ENCODE data around the gene SH2D4B.

SH2D4B gene

GRCh38 chr10:80589726-80590373 lies 52.1 kb downstream of the SH2D4B start:
- no peak for DNase-seq (ENCODE audit: low read depth)

- DNase-seq (ENCODE audit: low read depth) = no peak
Observed at GRCh38 chr10:80590585-80591125, 53.0 kb downstream of the SH2D4B start.

DNA sequence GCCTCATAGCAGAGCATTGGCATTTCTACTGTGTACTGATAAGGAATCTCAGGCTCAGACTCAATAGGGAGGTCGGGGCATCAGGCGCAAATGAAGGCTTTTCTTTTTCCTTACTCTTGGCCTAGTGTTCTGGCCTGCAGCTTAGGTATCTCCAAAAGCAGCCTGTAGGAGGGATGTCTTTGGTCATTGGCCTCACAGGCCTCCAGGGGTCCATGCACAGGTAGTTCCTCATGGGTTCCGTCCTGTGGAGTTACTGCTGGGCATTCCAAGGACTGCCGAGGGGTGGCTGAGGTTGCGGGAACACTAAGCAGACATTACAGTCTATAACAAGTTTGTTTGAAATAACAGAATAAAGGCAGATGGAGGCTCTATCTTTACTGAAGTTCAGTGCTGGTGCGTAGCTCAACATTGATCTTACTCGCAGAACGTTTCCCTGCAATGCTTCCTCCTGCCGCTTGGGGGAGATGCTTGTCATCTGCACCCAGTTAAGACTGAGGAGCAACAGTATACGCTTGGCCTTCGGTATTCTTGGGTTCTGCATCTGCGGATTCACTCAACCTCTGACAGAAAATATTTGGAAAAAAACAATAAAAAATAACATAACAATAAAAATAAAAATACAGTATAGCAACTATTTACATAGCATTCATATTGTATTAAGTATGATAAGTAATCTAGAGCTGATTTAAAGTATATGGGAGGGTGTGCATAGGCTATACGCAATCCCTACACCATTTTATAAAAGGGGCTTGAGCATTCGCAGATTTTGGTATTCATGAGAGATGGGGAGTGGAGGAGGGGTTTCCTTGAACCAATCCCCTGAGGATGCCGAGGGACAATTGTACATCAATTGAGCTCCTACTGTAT lies 58.9 kb downstream of the SH2D4B start:
- no peak for DNase-seq (ENCODE audit: low read depth)

- DNase-seq (ENCODE audit: low read depth) = no peak
Observed at GRCh38 chr10:80598084-80598798, 60.5 kb downstream of the SH2D4B start.

DNA sequence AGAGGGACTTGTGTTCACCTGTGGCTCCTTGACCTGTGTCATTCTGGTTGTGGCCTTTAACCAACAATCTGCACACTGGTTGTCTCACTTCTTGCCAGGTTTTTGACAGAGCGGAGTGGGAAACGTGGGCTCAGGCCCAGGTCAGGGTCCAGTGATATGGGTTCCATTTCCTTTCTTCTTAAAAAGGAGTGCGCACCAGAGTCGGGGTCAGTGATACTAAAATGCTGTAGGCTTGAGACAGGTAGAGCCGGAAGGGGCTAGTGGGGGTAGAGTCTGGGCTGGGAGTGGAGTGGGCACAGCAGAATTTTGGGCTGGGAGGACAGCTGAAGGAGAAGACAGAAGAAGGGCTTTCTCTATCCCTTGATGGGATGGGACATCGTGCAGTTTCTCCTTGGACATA lies 61.2 kb downstream of the SH2D4B start:
- DNase-seq (ENCODE audit: low read depth) = no peak

- DNase-seq (ENCODE audit: low read depth) = no peak
Observed at GRCh38 chr10:80599424-80599847, 61.7 kb downstream of the SH2D4B start.

DNA sequence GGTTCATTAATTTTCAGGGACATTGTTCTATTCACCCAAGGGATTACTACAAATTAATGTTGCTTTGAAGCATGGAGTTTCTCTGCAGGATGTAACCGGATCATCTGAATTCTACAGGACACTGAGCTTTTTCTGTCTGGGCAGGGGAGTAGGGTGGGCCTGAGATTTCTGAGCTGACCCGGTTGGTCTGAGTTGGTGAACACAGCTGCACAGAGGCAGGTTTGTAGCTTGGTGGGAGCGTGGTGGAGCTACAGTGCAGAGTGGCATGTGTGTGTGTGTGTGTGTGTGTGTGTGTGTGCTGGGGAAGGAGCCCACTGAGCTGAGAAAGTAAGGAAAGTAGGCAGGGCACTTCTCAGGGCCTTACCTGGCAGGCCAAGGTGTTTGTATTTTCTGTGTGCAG lies 62.6 kb downstream of the SH2D4B start:
- no peak for DNase-seq (ENCODE audit: low read depth)

- no peak for DNase-seq (ENCODE audit: low read depth)
Observed at GRCh38 chr10:80602881-80603280, 65.2 kb downstream of the SH2D4B start.

GRCh38 chr10:80603516-80603915 lies 65.8 kb downstream of the SH2D4B start:
- DNase-seq (ENCODE audit: low read depth) = no peak

DNA sequence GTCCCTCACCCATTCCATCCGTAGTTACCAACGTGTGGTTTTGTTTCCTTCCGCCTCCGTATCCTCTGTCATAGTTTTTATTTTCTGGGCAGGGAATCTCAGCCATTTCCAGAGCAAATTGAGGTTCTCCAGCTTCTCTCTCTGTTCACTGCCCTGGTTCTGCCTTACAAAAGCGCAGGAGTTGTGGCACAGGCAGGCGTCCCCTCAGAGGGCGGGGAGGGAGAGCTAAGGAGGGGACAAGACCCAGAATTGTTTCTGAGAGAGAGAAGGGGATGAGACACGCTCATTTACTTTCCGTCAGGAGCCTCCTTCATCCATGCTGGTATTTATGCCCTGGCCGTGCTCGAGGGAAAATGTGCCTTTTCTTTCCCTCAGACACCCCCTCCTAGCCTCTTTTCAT lies 71.0 kb downstream of the SH2D4B start:
- DNase-seq (ENCODE audit: low read depth) = no peak

DNA sequence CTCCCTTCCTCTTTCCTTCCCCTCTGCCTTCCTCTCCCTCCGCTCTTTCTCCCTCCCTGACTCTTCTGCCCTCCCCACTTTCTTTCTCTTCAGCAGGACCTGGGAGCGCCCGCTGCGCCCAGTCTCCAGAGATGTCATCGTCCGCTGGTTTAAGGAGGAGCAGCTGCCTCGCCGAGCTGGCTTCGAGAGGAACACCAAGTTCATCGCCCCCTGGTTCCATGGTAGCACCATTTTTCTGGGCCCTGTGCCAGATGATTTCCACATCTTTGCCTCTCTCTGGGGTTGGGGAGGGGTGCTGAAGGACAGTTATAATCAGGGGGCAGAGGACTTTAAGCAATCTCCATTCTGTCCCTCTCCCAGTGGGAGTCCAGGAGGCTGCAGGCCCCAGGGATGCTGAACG lies 71.6 kb downstream of the SH2D4B start:
- no peak for DNase-seq (ENCODE audit: low read depth)

GRCh38 chr10:80611481-80612185 lies 73.9 kb downstream of the SH2D4B start:
- DNase-seq (ENCODE audit: low read depth) = no peak

DNA sequence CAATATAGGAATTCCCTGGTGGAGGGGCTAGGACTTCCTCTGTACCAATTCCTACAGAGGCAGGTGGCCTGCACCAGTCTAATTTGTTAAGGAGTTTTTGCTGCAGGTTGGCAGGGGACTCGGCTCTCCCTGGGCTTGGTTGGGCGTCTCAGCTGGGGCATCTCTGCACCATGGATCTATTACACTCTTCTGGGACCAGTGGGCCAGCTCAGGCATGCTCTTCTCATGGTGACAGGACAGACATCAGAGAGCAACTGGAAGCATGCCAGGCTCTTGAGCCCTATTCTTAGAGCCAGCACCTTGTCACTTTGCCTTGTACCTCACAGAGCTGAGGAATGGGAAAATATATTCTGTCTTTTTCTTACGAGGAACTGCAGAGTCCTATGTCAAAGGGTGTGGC lies 74.6 kb downstream of the SH2D4B start:
- DNase-seq (ENCODE audit: low read depth) = no peak

DNA sequence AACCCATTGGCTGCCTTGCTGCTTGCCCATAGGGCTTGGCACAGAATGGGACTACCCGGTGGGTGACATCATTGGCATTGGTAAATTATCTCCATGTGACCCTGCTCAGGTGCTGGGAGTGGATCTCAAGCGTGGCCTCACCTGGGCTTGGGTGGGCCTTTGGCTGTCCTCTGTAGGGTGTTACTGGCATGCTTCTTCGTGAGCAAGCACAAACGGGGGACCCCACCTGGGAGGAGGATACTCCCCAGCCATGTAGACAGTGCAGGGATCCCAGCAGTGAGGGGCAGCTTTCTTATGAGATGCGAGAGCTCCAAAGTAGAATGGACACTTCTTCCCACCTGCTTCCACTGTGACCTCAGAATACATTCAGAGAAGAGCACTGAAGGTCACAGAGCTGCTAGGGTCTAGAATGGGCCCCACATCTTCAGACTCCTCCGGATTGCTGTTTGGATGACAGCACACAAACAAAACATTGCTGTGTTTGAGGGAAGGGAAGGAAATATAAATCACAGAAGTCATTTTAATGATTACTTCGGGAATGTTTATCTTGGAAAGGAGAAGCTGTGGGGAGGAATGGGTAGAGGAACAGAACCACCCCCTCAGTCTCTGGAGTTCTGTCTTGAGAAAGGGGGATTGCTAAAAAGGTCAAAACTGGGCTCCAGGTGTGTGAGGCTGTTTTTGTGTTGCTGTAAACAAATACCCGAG lies 75.9 kb downstream of the SH2D4B start:
- no peak for DNase-seq (ENCODE audit: low read depth)

GRCh38 chr10:80614576-80615416 lies 77.1 kb downstream of the SH2D4B start:
- no peak for DNase-seq (ENCODE audit: low read depth)

- DNase-seq (ENCODE audit: low read depth) = no peak
Observed at GRCh38 chr10:80617807-80618206, 80.1 kb downstream of the SH2D4B start.

DNA sequence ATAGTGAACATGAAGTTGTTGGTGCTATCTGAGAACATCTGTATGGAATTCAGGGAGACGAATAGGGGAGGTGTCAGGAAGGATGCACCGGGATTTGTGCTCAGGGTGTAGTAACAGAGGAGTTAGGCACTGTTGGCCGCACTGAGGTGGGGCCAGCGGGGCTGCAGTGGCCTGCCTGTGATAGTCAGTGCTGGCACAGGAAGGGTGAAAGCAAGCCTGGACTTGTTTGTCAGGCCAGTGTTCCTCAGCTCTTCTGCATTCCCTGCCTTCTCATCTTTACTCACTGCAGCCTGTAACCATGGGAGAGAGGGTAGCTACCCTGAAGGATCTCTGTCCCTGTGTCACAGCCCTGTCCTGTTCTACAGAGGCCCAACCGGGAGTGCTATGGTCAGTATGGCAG lies 81.3 kb downstream of the SH2D4B start:
- DNase-seq (ENCODE audit: low read depth) = no peak

GRCh38 chr10:80622153-80622552 lies 84.5 kb downstream of the SH2D4B start:
- DNase-seq (ENCODE audit: low read depth) = no peak

- no peak for DNase-seq (ENCODE audit: low read depth)
Observed at GRCh38 chr10:80630324-80630723, 92.6 kb downstream of the SH2D4B start.

DNA sequence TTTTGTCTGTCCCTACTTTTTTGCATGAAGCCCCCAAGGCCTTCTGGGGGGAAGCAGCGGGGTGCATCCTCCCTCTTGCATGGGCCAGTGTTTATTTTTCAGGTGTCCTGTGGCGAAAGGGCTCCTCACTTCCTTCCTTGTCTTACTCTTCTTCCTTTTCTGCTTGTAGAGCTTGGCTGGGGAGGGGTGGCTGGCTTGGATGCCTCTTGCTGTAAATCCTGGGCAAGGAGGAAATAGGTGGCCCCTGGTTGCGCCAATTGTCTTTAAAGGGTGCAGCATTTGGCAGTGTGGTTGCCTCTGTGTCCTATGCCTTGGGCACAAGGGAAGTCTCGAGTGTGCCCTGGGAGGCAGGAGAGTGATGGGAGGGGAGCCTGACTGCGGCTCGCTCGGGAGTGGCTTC lies 95.0 kb downstream of the SH2D4B start:
- no peak for DNase-seq (ENCODE audit: low read depth)
